ENCODE measurements around the gene TMEM167A. TPM values are rescaled to one million over a fixed set of nuclear protein-coding genes. Genes with fewer than 3 reads are reported as not detected.
"Not testable (repeated sequence)": the region's sequence is repeated elsewhere in the genome, so short reads cannot be mapped to it uniquely, and the experiment has no call there.

The TMEM167A gene
- total RNA-seq, 1 donor from 2014 or later = 113 TPM

- Mint-ChIP-seq H3K4me1 (ENCODE audit: low read depth) (peaks cover 81% of the 10 kb centered on the region), H3K36me3 (ENCODE audit: low read depth) (peaks cover 2% of the 10 kb centered on the region), H3K27me3 (ENCODE audit: low read depth) (no peaks in the 10 kb centered on the region), H3K4me3 (ENCODE audit: unreplicated experiment) (no peak overlapping the region), H3K9me3 (ENCODE audit: low read depth) (no peaks in the 10 kb centered on the region), H3K27ac (ENCODE audit: unreplicated experiment) (peak overlapping the region; percentile 13)
- DNase-seq (ENCODE audit: low spot score) = no peak
- TF ChIP-seq CTCF (IDR thresholded peaks at IDR 0.05) = no peak
Measured at GRCh38 chr5:83072966-83073365, 4.2 kb downstream of the TMEM167A start.

- Mint-ChIP-seq H3K4me3 (ENCODE audit: unreplicated experiment) (no peak overlapping the region), H3K27ac (ENCODE audit: unreplicated experiment) (peak overlapping the region; percentile 55), H3K4me1 (ENCODE audit: low read depth) (peaks cover 85% of the 10 kb centered on the region), H3K9me3 (ENCODE audit: low read depth) (no peaks in the 10 kb centered on the region), H3K36me3 (ENCODE audit: low read depth) (peaks cover 2% of the 10 kb centered on the region), H3K27me3 (ENCODE audit: low read depth) (no peaks in the 10 kb centered on the region)
- no peak for TF ChIP-seq CTCF (IDR thresholded peaks at IDR 0.05)
- DNase-seq (ENCODE audit: low spot score) = no peak
Measured at GRCh38 chr5:83071286-83072051, 5.7 kb downstream of the TMEM167A start.

GRCh38 chr5:83069096-83069799 is 7.9 kb downstream of the TMEM167A start:
- DNase-seq (ENCODE audit: low spot score) = no peak
- Mint-ChIP-seq H3K27ac (ENCODE audit: unreplicated experiment) (no peak overlapping the region), H3K4me3 (ENCODE audit: unreplicated experiment) (no peak overlapping the region), H3K36me3 (ENCODE audit: low read depth) (no peaks in the 10 kb centered on the region), H3K4me1 (ENCODE audit: low read depth) (peaks cover 75% of the 10 kb centered on the region), H3K27me3 (ENCODE audit: low read depth) (no peaks in the 10 kb centered on the region), H3K9me3 (ENCODE audit: low read depth) (no peaks in the 10 kb centered on the region)
- no peak for TF ChIP-seq CTCF (IDR thresholded peaks at IDR 0.05)

GRCh38 chr5:83067377-83067776 is 9.8 kb downstream of the TMEM167A start:
- not testable (repeated sequence) for H3K27me3 Mint-ChIP-seq (ENCODE audit: low read depth); H3K36me3 Mint-ChIP-seq (ENCODE audit: low read depth); DNase-seq (ENCODE audit: low spot score); H3K27ac Mint-ChIP-seq (ENCODE audit: unreplicated experiment); H3K9me3 Mint-ChIP-seq (ENCODE audit: low read depth); H3K4me3 Mint-ChIP-seq (ENCODE audit: unreplicated experiment)
- peaks cover 56% of the 10 kb centered on the region for H3K4me1 Mint-ChIP-seq (ENCODE audit: low read depth)

GRCh38 chr5:83066548-83067110 is 10.6 kb downstream of the TMEM167A start:
- no peak for TF ChIP-seq CTCF (IDR thresholded peaks at IDR 0.05)
- H3K27ac Mint-ChIP-seq (ENCODE audit: unreplicated experiment) = peak overlapping the region; percentile 14
- no peaks in the 10 kb centered on the region for H3K27me3 Mint-ChIP-seq (ENCODE audit: low read depth)
- H3K36me3 Mint-ChIP-seq (ENCODE audit: low read depth) = no peaks in the 10 kb centered on the region
- DNase-seq (ENCODE audit: low spot score) = no peak
- H3K4me1 Mint-ChIP-seq (ENCODE audit: low read depth) = peaks cover 49% of the 10 kb centered on the region
- H3K9me3 Mint-ChIP-seq (ENCODE audit: low read depth) = no peaks in the 10 kb centered on the region
- H3K4me3 Mint-ChIP-seq (ENCODE audit: unreplicated experiment) = no peak overlapping the region
